Medulla oblongata (tissue), 1 donor: ENCODE data around the gene TRAF3IP1.

ENCODE experiments used
- DNase-seq: peaks from one replicate; pipeline ENCODE4 v3.0.0-alpha.2; 2015; ENCODE audit errors: extremely low spot score

Gene TRAF3IP1

DNA sequence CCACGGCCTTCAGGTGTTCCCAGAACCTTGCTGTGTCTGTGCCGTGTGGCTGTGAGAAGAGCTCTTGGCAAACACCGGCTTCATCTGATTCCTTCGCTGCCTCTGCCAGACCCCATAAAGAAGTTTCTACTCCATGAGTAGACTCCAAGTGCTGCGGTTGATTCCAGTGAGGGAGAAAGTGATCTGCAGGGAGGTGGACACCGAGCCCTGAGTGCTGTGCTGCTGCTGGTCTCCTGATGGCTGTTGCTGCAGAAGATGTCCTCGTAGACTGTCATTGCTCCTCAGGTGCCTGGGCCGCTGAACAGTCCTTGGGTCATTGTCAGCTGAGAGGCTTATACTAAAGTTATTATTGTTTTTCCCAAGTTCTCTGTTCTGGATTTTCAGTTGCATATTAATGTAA is 126.1 kb downstream of the TRAF3IP1 start:
- no peak for DNase-seq

DNA sequence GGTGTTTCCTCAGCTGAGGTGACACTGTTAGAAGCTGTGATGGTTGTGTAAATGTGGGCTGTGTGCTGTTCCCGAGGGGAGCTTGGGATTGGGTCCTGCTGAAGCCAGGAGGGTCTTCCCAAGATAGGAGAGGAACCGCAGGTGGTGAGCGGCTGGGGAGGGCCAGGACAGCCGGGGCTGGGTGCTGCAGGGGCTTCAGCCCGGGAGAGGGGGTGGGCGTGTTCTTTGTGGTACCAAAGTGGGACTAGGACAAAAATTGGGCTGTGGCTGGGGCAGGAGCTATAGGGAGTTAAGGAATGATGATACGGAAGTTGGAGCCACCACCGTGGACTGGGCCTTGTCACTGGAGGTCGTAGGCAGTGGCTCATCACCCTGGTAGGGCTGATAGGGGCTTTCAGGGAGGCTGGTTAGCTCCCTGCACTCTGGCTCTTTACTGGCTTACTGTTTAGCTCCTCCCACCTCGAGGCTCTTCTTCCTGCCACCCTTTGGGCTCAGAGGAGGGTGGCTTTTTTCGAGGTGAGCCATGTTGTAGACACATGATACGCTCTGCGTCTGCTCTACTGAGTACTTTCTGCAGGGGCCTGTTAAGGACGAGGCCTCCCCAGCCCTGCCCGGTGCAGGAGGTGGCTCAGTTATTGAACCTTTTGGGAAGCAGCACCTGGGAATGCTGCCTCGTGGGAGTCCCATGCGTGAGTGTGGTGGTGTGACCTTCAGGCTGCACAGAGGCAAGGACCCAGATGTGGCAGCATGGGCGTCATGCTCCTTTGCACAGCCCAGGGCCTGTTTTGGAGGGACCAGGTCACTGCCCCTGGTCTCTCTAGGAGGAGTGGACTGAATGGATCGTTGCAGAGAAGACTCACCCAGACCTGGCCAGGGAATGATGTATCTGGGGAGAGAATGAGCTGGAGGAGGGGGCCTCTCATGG is 128.0 kb downstream of the TRAF3IP1 start:
- DNase-seq: no peak

DNA sequence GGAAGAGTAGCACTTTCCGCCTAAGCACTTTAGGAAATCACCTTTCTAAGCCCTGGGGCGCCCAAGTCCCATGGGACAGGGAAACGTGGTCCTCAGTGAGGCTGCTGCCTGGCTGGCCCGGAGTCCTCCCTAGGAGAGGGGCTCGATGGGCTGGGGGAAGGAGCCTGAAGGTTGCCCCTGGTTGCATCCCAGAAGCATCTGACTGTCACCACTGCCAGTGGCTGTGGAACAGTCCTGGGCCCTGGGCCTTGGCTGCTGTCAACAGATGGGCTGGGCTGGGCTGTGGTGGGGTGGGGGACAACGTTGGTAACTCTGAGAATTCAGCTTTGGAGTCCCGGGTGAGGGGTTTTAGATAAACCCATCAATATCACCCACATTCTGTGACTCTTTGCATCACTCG is 128.9 kb downstream of the TRAF3IP1 start:
- DNase-seq: no peak

DNA sequence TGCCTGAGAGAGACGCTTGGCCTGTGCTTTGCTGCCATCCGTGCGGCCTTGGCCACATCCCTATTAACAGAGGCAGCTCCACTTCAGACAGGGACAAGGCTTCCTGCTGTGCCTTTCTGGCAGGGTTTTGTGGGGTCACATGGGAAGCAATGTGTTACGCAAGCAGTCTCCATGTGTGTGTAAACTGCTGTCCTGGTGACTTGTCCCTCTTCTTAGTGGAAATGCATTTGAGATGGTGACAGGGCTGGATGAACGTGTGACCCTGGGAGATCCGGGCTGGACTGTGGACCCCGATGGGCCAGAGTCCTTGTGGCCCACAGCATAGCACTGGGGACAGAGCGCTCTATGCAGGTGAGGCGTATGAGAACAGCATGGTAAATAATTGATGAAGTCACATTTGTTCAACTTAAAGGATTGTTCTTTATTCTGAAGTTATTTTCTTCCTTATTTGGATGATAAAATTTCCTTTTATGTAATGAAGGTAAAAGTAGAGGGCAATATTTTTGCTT is 129.6 kb downstream of the TRAF3IP1 start:
- peak; percentile 74 for DNase-seq

DNA sequence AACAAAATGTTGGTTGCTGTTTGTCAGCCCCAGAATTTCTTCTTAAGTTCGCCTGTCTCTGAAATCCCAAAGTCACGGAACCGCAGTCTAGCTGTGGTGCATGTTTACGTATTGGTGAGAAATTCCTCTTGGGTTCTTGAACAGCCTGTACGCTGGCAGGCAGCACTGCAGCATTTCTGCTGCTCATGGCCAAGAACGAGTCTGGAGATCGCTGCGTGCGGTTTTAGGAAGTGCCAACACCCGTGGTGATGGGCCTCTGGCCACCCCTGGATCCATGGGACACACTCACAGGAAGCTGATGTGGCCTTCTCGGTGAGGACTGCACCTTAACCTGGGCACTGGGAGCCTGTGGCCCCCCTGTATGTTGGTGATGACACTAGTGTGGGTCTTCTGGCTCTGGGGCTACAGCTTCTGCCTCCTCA is 130.1 kb downstream of the TRAF3IP1 start:
- no peak for DNase-seq
